ENCODE results near the gene SIM1. TPM values are rescaled to one million over a fixed set of nuclear protein-coding genes. Genes with fewer than 3 reads are reported as not detected.

Gene SIM1
- total and polyA plus RNA-seq, 5 donors from 2014 or later: 0.39 to 0.64 (median 0.51) TPM; not detected in 2

GRCh38 chr6:100468016-100468622, 3.4 kb upstream of the SIM1 start:
- Mint-ChIP-seq H3K36me3 (no peaks in the 10 kb centered on the region), H3K4me3 (peak overlapping the region in 3 of 4 donors; percentile 0 to 55 (median 22)), H3K27ac (no peak overlapping the region), H3K4me1 (peaks cover 7 to 40% (median 15%) of the 10 kb centered on the region in 4 donors), H3K9me3 (peaks cover 0 to 30% (median 3%) of the 10 kb centered on the region in 7 donors), H3K27me3 (peaks cover 75% of the 10 kb centered on the region)
- DNase-seq (no peak), ATAC-seq (ENCODE audit: low read depth in 2 of 2) (no peak)
- Histone ChIP-seq H3K27ac (ENCODE audit: insufficient read depth, low read length, poor library complexity, severe bottlenecking) (no peak overlapping the region), H3K4me3 (ENCODE audit: low read depth, low read length) (no peak overlapping the region), H3K36me3 (ENCODE audit: control insufficient read depth, insufficient read depth, low read length) (no peaks in the 10 kb centered on the region), H3K4me1 (ENCODE audit: control insufficient read depth, insufficient read depth, low read length, poor library complexity, severe bottlenecking) (peaks cover 27% of the 10 kb centered on the region), H3K9me3 (ENCODE audit: control insufficient read depth in 2 of 2, low read length in 2 of 2) (peaks cover 5% of the 10 kb centered on the region in 2 experiments), H3K27me3 (ENCODE audit: control insufficient read depth, insufficient read depth, low read length) (peaks cover 56% of the 10 kb centered on the region)

- peaks cover 82% of the 10 kb centered on the region for H3K27me3 Mint-ChIP-seq
- no peak for ATAC-seq (ENCODE audit: low read depth in 2 of 2)
- Histone ChIP-seq H3K36me3 (ENCODE audit: control insufficient read depth, insufficient read depth, low read length) (no peaks in the 10 kb centered on the region), H3K27ac (ENCODE audit: insufficient read depth, low read length, poor library complexity, severe bottlenecking) (no peak overlapping the region), H3K27me3 (ENCODE audit: control insufficient read depth, insufficient read depth, low read length) (peaks cover 60% of the 10 kb centered on the region), H3K4me3 (ENCODE audit: low read depth, low read length) (no peak overlapping the region), H3K9me3 (ENCODE audit: control insufficient read depth in 2 of 2, low read length in 2 of 2) (peaks cover 5 to 10% of the 10 kb centered on the region in 2 experiments), H3K4me1 (ENCODE audit: control insufficient read depth, insufficient read depth, low read length, poor library complexity, severe bottlenecking) (peaks cover 28% of the 10 kb centered on the region)
- peaks cover 0 to 34% (median 5%) of the 10 kb centered on the region in 7 donors for H3K9me3 Mint-ChIP-seq
- H3K4me3 Mint-ChIP-seq: peak overlapping the region; percentile 6 to 51 (median 40)
- H3K27ac Mint-ChIP-seq: no peak overlapping the region
- no peaks in the 10 kb centered on the region for H3K36me3 Mint-ChIP-seq
- no peak for DNase-seq
- H3K4me1 Mint-ChIP-seq: peaks cover 9 to 45% (median 19%) of the 10 kb centered on the region in 4 donors
These were observed 2.7 kb upstream of the SIM1 start for GRCh38 chr6:100467129-100468015.

GRCh38 chr6:100466410-100467128, 1.8 kb upstream of the SIM1 start:
- Histone ChIP-seq H3K27me3 (ENCODE audit: control insufficient read depth, insufficient read depth, low read length) (peaks cover 63% of the 10 kb centered on the region), H3K27ac (ENCODE audit: insufficient read depth, low read length, poor library complexity, severe bottlenecking) (no peak overlapping the region), H3K36me3 (ENCODE audit: control insufficient read depth, insufficient read depth, low read length) (no peaks in the 10 kb centered on the region), H3K9me3 (ENCODE audit: control insufficient read depth in 2 of 2, low read length in 2 of 2) (peaks cover 5 to 10% of the 10 kb centered on the region in 2 experiments), H3K4me1 (ENCODE audit: control insufficient read depth, insufficient read depth, low read length, poor library complexity, severe bottlenecking) (peaks cover 36% of the 10 kb centered on the region), H3K4me3 (ENCODE audit: low read depth, low read length) (peak overlapping the region; percentile 28)
- Mint-ChIP-seq H3K36me3 (no peaks in the 10 kb centered on the region), H3K27ac (no peak overlapping the region), H3K4me3 (peak overlapping the region; percentile 6 to 50 (median 32)), H3K27me3 (peaks cover 90% of the 10 kb centered on the region), H3K9me3 (peaks cover 0 to 38% (median 5%) of the 10 kb centered on the region in 7 donors), H3K4me1 (peaks cover 12 to 52% (median 23%) of the 10 kb centered on the region in 4 donors)
- no peak for ATAC-seq (ENCODE audit: low read depth in 2 of 2)
- DNase-seq: no peak

GRCh38 chr6:100465701-100466409, 1.1 kb upstream of the SIM1 start:
- Mint-ChIP-seq H3K4me1 (peaks cover 16 to 57% (median 27%) of the 10 kb centered on the region in 4 donors), H3K36me3 (no peaks in the 10 kb centered on the region), H3K9me3 (peaks cover 0 to 38% (median 5%) of the 10 kb centered on the region in 7 donors), H3K4me3 (peak overlapping the region; percentile 13 to 87 (median 62)), H3K27ac (no peak overlapping the region), H3K27me3 (peaks cover 90% of the 10 kb centered on the region)
- peaks cover 6 to 10% of the 10 kb centered on the region in 2 experiments for H3K9me3 ChIP-seq (ENCODE audit: control insufficient read depth in 2 of 2, low read length in 2 of 2)
- DNase-seq: no peak
- no peak overlapping the region for H3K27ac ChIP-seq (ENCODE audit: insufficient read depth, low read length, poor library complexity, severe bottlenecking)
- no peak for ATAC-seq (ENCODE audit: low read depth in 2 of 2)
- peaks cover 43% of the 10 kb centered on the region for H3K4me1 ChIP-seq (ENCODE audit: control insufficient read depth, insufficient read depth, low read length, poor library complexity, severe bottlenecking)
- H3K4me3 ChIP-seq (ENCODE audit: low read depth, low read length): peak overlapping the region; percentile 43
- peaks cover 61% of the 10 kb centered on the region for H3K27me3 ChIP-seq (ENCODE audit: control insufficient read depth, insufficient read depth, low read length)
- no peaks in the 10 kb centered on the region for H3K36me3 ChIP-seq (ENCODE audit: control insufficient read depth, insufficient read depth, low read length)

- ATAC-seq (ENCODE audit: low read depth in 2 of 2) (no peak), DNase-seq (no peak)
- H3K27ac ChIP-seq (ENCODE audit: insufficient read depth, low read length, poor library complexity, severe bottlenecking): no peak overlapping the region
- H3K4me1 ChIP-seq (ENCODE audit: control insufficient read depth, insufficient read depth, low read length, poor library complexity, severe bottlenecking): peaks cover 44% of the 10 kb centered on the region
- Mint-ChIP-seq H3K27me3 (peaks cover 82% of the 10 kb centered on the region), H3K4me3 (peak overlapping the region in 3 of 4 donors; percentile 24 to 87 (median 62)), H3K27ac (peak overlapping the region in 1 of 3 donors; percentile 63), H3K36me3 (no peaks in the 10 kb centered on the region), H3K9me3 (peaks cover 0 to 36% (median 5%) of the 10 kb centered on the region in 7 donors), H3K4me1 (peaks cover 16 to 57% (median 30%) of the 10 kb centered on the region in 4 donors)
- peaks cover 12 to 20% of the 10 kb centered on the region in 2 experiments for H3K9me3 ChIP-seq (ENCODE audit: control insufficient read depth in 2 of 2, low read length in 2 of 2)
- no peaks in the 10 kb centered on the region for H3K36me3 ChIP-seq (ENCODE audit: control insufficient read depth, insufficient read depth, low read length)
- no peak overlapping the region for H3K4me3 ChIP-seq (ENCODE audit: low read depth, low read length)
- peaks cover 65% of the 10 kb centered on the region for H3K27me3 ChIP-seq (ENCODE audit: control insufficient read depth, insufficient read depth, low read length)
These were observed 414 bp downstream of the SIM1 start for GRCh38 chr6:100464162-100464851.

GRCh38 chr6:100463630-100464161, 1.0 kb downstream of the SIM1 start:
- H3K27me3 ChIP-seq (ENCODE audit: control insufficient read depth, insufficient read depth, low read length): peaks cover 70% of the 10 kb centered on the region
- H3K36me3 ChIP-seq (ENCODE audit: control insufficient read depth, insufficient read depth, low read length): no peaks in the 10 kb centered on the region
- ATAC-seq (ENCODE audit: low read depth in 2 of 2) (no peak), DNase-seq (no peak)
- peaks cover 13 to 23% of the 10 kb centered on the region in 2 experiments for H3K9me3 ChIP-seq (ENCODE audit: control insufficient read depth in 2 of 2, low read length in 2 of 2)
- Mint-ChIP-seq H3K4me1 (peaks cover 16 to 57% (median 30%) of the 10 kb centered on the region in 4 donors), H3K36me3 (no peaks in the 10 kb centered on the region), H3K27ac (peak overlapping the region in 2 of 3 donors; percentile 36 to 63), H3K27me3 (peaks cover 77% of the 10 kb centered on the region), H3K4me3 (peak overlapping the region; percentile 28 to 64 (median 43)), H3K9me3 (peaks cover 0 to 40% (median 5%) of the 10 kb centered on the region in 7 donors)
- peaks cover 44% of the 10 kb centered on the region for H3K4me1 ChIP-seq (ENCODE audit: control insufficient read depth, insufficient read depth, low read length, poor library complexity, severe bottlenecking)
- H3K4me3 ChIP-seq (ENCODE audit: low read depth, low read length): no peak overlapping the region
- no peak overlapping the region for H3K27ac ChIP-seq (ENCODE audit: insufficient read depth, low read length, poor library complexity, severe bottlenecking)

Data from CD4-positive, CD25-positive, alpha-beta regulatory T cell (primary cell).